HG02943 (cell line): ENCODE data around the gene PPP5C.
"Not testable (repeated sequence)": the region's sequence is repeated elsewhere in the genome, so short reads cannot be mapped to it uniquely, and the experiment has no call there.

Experiments used
- ATAC-seq: cut with Tn5 transposase; IDR thresholded peaks from one replicate; pipeline ENCODE4 v1.9.1; 2021; ENCODE audit warnings: mild to moderate bottlenecking, low read depth, moderate library complexity; ENCODE audit not compliant: unreplicated experiment

PPP5C gene

GRCh38 chr19:46346821-46347571 lies at the start of gene PPP5C:
Gene PPP5C, plus strand, starts transcription at chr19:46347087. Its CDS starts 10 bp downstream, at chr19:46347097.
- ATAC-seq, result peak; percentile 42

- no peak for ATAC-seq
Measured at GRCh38 chr19:46297700-46298478, 49.0 kb upstream of the PPP5C start.

DNA sequence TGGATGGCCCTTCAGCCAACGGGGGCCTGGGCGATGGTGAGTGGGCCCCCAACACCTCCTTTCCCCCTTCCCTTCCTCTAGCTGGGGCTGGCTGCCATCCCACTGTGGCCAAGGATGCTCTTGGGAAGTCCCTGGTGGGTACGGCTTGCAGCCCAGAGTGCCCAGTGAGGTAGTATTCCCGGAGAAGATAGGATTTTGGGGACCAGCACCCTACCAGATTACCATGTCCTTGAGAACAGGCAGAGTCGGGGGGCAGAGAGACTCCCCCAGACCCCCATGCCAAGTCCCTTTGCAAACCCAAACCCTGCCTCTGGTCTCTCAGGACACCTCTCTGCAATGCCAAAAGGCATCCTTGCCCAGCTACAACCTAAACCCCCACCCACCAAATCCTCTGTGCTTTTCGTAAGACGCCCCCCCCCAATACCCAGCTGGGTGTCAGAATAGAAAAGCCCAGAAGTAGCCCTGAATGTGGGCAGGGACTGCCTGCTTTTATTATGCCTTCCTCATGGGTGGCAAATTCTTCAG lies 48.3 kb upstream of the PPP5C start:
- no peak for ATAC-seq

- ATAC-seq, result no peak
Measured at GRCh38 chr19:46299004-46299509, 47.8 kb upstream of the PPP5C start.

GRCh38 chr19:46299695-46300094 lies 47.2 kb upstream of the PPP5C start:
- ATAC-seq, result no peak

- ATAC-seq, result no peak
Measured at GRCh38 chr19:46303322-46303690, 43.6 kb upstream of the PPP5C start.

- no peak for ATAC-seq
Measured at GRCh38 chr19:46303691-46304397, 43.0 kb upstream of the PPP5C start.

DNA sequence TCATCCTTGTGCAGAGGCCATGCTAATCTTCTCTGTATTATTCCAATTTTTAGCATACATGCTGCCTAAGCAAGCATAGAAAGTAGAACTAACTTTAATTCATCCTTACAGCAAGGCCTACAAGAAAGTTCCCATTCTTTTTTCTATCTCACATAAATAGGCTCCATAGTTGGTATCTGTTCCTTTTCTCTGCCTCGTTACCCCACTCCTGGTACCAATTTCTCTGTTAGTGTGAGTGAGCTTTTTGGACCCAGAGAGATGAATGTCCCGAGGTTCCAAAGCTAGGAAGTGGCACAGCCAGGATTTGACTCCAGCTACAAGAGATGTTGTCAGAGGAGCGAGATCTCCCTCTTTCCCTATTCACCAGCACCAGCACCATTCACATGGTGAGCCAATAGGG lies 40.4 kb upstream of the PPP5C start:
- no peak for ATAC-seq

DNA sequence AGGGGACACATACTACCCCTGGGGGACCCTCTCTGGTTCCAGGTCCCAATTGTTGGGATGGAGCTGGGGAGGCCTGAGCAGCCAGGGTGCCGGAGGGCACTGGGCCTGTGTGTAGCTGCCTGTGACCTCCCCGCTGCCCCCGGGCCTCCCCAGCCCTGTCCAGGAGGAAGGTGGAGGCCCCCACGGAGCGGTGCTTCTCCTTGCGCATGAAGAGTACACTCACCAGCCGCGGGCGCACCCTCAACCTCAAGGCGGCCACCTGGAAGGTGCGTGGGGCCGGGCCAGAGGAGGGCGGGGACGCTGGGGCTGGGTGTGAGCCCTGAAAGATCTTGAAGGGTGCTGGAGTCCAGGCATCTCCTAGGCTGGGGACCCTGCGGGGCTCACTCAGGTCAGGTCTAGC lies 38.4 kb upstream of the PPP5C start:
- no peak for ATAC-seq

DNA sequence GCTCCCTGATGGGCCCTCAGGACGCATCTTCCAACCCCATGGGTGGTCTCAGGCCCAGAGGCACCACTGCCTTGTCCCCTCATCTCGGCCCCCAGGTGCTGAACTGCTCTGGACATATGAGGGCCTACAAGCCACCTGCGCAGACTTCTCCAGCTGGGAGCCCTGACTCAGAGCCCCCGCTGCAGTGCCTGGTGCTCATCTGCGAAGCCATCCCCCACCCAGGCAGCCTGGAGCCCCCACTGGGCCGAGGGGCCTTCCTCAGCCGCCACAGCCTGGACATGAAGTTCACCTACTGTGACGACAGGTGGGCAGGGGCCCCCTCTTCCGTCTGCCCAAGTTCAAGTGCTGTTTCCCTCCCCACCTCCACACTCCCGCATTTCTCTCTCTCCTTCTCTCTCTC lies 37.8 kb upstream of the PPP5C start:
- ATAC-seq, result no peak

DNA sequence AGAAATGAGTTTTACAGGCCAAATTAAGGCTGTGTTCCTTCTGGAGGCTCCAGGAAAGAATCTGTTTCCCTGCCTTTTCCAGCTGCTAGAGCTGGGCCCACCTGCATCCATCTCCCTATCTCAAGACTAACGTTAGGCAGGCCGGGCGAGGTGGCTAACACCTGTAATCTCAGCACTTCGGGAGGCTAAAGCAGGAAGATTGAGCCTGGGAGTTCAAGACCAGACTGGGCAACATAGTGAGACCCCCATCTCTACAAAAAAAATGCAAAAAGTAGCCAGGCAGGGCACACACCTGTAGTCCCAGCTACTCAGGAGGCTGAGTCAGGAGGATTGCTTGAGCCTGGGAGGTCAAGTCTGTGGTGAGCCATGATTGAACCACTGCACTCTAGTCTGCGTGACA lies 35.4 kb upstream of the PPP5C start:
- no peak for ATAC-seq

DNA sequence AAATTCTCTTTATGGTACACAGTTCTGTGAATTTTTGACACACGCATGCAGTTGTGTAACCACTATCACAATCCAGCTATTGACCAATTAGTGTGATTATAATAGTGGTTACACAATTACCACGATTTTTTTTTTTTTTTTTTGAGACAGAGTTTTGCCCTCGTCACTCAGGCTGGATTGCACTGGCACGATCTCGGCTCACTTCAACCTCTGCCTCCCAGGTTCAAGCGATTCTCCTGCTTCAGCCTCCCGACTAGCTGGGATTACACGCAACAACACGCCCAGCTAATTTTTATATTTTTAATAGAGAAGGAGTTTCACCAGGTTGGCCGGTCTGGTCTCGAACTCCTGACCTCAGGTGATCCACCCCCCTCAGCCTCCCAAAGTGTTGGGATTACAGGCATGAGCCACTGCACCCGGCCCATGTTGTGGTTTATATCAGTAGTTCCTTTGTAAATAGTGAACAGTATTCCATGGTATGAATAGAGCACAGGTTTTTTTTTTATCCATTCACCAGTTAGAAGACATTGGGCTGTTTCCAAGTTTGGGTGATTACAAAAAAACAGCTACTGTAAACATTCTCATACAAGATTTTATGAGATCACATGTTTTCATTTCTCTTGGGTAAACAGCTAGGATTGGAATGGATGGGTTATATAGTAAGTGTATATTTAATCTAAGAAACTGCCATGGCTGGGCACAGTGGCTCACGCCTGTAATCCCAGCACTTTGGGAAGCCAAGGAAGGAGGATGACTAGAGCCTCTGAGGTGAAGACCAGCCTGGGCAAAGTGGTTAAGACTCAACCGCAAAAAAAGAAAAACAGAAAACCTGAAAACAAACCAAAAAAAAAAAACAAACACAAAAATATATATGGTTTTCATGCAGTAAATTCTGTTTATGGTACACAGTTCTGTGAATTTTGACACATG lies 33.1 kb upstream of the PPP5C start:
- not testable (repeated sequence) for ATAC-seq

DNA sequence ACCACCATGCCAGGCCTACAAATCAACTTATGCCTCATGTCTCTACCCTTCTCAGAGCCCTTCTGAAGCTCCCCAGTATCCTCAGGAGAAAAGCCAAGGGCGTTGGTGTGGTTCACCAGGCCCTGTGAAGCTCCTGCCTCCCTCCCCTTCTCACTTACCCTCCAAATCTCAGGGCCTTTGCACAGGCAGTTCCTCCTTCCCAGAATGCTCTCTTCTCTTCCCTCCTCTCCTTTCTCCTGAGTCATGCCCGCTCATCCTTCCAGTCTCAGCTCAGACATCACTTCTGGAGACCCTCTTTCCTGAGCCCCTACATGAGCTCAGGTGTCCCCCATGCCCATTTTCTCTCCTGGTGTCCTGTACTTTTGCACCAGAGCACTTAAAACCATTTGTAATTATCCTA lies 29.5 kb upstream of the PPP5C start:
- no peak for ATAC-seq

GRCh38 chr19:46319613-46320012 lies 27.3 kb upstream of the PPP5C start:
- no peak for ATAC-seq

DNA sequence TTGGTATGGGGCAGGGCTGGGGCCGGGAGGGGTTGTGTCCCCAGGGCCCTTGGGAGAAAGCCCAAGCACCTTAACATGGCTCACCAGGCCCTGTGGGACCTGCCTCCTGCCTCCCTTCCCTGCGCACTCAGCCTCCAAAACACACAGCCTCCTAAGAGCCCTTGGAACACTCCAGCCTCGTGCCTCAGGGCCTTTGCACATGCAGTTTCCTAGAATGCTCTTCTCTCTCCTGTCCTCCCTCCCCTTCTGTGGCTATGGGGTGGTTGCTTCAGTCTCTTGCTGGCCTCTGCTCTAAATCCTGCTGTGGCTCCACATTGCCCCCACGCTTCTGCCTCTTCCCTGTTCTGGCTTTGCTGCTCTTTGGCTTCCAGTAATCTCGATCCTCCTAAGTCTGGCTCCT lies 26.3 kb upstream of the PPP5C start:
- ATAC-seq, result no peak

DNA sequence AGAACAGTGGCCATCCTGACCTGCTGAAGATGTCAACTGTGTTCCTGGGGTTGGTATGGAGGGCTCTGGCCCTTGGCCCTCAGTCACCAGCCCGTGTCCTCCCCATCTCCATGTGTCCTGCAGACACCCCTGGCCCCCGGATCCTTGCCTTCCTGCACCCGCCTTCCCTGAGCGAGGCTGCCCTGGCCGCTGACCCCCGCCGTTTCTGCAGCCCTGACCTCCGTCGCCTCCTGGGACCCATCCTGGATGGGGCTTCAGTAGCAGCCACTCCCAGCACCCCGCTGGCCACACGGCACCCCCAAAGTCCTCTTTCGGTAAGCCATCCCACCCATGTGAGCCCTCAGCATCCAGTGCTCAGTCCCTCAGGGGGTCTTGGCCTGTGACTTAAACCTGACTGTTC lies 25.2 kb upstream of the PPP5C start:
- no peak for ATAC-seq

DNA sequence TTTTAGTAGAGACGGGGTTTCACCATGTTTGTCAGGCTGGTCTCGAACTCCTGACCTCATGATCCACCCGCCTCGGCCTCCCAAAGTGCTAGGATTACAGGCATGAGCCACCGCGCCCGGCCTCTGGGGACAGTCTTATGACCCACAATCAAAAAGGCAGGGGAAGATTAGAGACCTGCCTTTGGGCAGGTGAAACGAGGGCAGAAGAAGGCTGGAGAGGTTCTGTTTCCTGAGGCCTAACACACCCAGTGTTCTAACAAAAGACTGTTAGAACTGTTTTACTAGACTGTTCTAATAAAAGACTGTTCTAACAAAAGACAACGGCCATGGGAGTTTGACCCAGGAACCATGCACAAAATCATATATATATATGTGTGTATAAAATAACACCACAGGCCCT lies 23.7 kb upstream of the PPP5C start:
- not testable (repeated sequence) for ATAC-seq

GRCh38 chr19:46324277-46324676 lies 22.6 kb upstream of the PPP5C start:
- ATAC-seq, result no peak

GRCh38 chr19:46326608-46327007 lies 20.3 kb upstream of the PPP5C start:
- ATAC-seq, result no peak

DNA sequence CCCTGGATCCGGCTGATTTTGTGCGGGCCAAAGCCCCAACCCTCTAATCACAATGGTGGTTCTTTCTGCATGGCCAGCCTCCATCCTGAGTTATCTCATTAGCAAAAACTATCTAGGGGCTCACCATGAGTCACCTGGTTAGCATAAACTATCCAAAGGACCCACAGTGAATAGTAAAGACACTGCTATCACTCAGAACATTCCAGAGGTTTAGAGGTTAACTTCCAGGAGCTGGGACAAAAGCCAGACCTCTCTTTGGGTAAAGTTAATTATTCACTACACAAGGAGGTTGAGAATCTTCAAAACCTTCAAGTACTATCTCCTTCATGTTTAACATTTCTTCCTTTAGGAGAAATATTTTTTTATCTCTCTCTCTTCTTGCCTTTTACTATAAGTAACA lies 18.8 kb upstream of the PPP5C start:
- ATAC-seq, result no peak
